ENCODE results near the gene TTC36. TPM values are rescaled to one million over a fixed set of nuclear protein-coding genes. Genes with fewer than 3 reads are reported as not detected.

TTC36 gene
- total and polyA plus RNA-seq, 2 of the 13 experiments (the other 11 are each of a cell fraction or from before 2014, with no cell fraction given): 0.13 to 0.40 TPM

GRCh38 chr11:118535261-118535660 lies 8.0 kb downstream of the TTC36 start:
- Histone ChIP-seq H3K9me3 (ENCODE audit: low read length) (no peaks in the 10 kb centered on the region), H3K9ac (ENCODE audit: insufficient read depth, low read depth, low read length) (no peak overlapping the region), H3K27ac (ENCODE audit: extremely low read length, insufficient read depth, low read length) (no peak overlapping the region), H3K79me2 (ENCODE audit: insufficient read depth, low read length) (no peaks in the 10 kb centered on the region), H4K20me1 (ENCODE audit: insufficient read depth, low read length) (no peaks in the 10 kb centered on the region), H3K4me2 (ENCODE audit: low read depth, low read length) (no peak overlapping the region), H3K36me3 (replicated peaks in 1 of 2; ENCODE audit: control insufficient read depth in 1 of 2, insufficient read depth in 2 of 2, low read length in 2 of 2) (no peaks in the 10 kb centered on the region), H3K4me1 (ENCODE audit: insufficient read depth, low read length) (peaks cover 35% of the 10 kb centered on the region), H3K27me3 (ENCODE audit: control insufficient read depth in 1 of 2, insufficient read depth in 2 of 2, low read length in 2 of 2) (no peaks in the 10 kb centered on the region; a peak in 1 of 5 replicates), H3K4me3 (replicated peaks in 1 of 3; ENCODE audit: insufficient read depth in 1 of 3, low read depth in 2 of 3, low read length in 3 of 3) (no peak overlapping the region), H2AFZ (ENCODE audit: low read length) (no peak overlapping the region)
- 95% methylated on average over 7 of the region's 9 CpGs for WGBS (ENCODE audit: low lambda C conversion rate)
- BruUV-seq (replicated peaks): no TSS peak
- DNase-seq (ENCODE audit: low spot score) (no peak), ATAC-seq (no peak), FAIRE-seq (no peak)
- ChIA-PET CTCF (ENCODE audit: low intra/inter-chr PET ratio, low total read pairs) (interaction anchor here (1.0 kb wide), 1 partner anchor 30 kb away, joined by 3 read pairs; the partner anchor contains the start of gene IFT46), POLR2A (no interaction called here)
- in situ Hi-C loops (cut with HindIII; ENCODE audit: extremely low pct_ligation_motif_present, low pct_unique_long_range_greater_than_20kb): no loop called here
- intact Hi-C loops (cut with micrococcal nuclease; ENCODE audit: unreplicated experiment): no loop called here
- TF ChIP-seq ZNF563 (CRISPR knock-in tag; IDR thresholded peaks at IDR 0.05) (no peak), ZNF138 (CRISPR knock-in tag; IDR thresholded peaks at IDR 0.05; ENCODE audit: low read depth) (no peak), KLF12 (CRISPR knock-in tag; IDR thresholded peaks at IDR 0.05; ENCODE audit: borderline replicate concordance) (no peak), ZNF691 (CRISPR knock-in tag; IDR thresholded peaks at IDR 0.05; ENCODE audit: borderline replicate concordance, low read depth) (no peak), HNF4A (CRISPR knock-in tag; IDR thresholded peaks at IDR 0.05) (no peak), MYPOP (CRISPR knock-in tag; IDR thresholded peaks at IDR 0.05) (no peak), NR1H2 (CRISPR knock-in tag; IDR thresholded peaks at IDR 0.05; ENCODE audit: borderline replicate concordance, low read depth) (no peak), ZMAT5 (CRISPR knock-in tag; IDR thresholded peaks at IDR 0.05; ENCODE audit: borderline replicate concordance, low read depth) (no peak), ZNF234 (CRISPR knock-in tag; conservative IDR thresholded peaks at IDR 0.05) (no peak), THYN1 (CRISPR knock-in tag; IDR thresholded peaks at IDR 0.05; ENCODE audit: borderline replicate concordance, low read depth) (no peak), ZUFSP (CRISPR knock-in tag; IDR thresholded peaks at IDR 0.05; ENCODE audit: borderline replicate concordance) (no peak), ZNF329 (CRISPR knock-in tag; IDR thresholded peaks at IDR 0.05; ENCODE audit: low read depth) (no peak)

Data from HepG2 (cell line).